ENCODE data around the gene PFDN5.
"Not testable (repeated sequence)": the region's sequence is repeated elsewhere in the genome, so short reads cannot be mapped to it uniquely, and the experiment has no call there.

The PFDN5 gene

DNA sequence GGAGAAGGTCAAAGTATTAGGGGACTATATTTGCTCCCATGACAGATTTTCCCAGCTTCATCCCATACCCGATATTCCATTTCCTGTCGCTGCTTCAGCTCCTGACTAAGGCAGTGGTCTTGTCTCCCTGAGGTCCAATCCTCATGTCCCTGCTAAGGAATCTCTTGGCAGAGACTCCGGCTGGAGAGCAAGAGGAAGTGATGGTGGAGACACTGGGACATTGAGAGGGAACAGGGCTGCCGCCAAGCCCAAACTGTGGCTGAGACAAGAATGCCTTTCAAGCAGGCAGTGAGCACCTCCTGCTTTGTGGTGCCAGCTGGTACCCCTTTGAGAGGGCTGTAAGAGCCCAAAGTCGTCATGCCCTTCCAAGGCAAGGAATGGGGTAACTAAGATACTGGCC is 35.3 kb downstream of the PFDN5 start:
- DNase-seq = no peak

DNA sequence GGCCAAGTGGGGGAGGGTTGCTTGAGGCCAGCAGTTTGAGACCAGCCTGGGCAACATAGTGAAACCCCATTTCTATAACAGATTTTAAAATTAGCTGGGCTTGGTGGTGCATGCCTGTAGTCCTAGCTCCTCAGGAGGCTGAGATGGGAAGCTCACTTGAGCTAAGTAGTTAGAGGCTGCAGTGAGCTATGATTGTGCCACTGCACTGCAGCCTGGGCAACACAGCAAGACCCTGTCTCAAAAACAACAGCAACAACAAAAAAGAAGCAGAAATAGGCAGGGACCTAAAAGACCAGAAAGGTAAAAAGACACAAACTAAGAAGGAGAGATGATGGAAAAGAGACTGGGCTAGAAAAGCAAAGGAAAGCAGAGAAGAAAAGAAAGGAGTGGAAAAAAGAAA is 37.0 kb downstream of the PFDN5 start:
- not testable (repeated sequence) for DNase-seq

DNA sequence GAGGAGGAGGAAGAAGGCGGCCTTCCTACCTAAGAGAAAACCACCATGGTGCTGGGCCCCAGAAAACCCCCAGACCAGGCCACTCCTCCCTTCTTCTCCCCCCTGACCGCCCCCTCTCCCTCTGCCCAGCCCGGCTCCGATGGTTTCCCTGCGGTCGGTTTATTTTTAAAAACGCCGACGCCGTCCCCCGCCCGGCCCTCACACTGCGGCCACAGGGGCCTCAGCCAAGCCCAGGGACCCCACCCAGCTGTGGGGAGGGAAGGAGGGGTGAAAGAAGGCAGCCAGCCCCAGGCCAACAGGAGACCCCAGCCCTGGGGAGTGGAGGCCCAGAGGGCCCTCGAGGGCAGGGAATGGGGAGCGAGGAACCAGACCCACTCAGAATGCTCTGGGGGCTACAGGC is 37.4 kb downstream of the PFDN5 start:
- DNase-seq = no peak

DNA sequence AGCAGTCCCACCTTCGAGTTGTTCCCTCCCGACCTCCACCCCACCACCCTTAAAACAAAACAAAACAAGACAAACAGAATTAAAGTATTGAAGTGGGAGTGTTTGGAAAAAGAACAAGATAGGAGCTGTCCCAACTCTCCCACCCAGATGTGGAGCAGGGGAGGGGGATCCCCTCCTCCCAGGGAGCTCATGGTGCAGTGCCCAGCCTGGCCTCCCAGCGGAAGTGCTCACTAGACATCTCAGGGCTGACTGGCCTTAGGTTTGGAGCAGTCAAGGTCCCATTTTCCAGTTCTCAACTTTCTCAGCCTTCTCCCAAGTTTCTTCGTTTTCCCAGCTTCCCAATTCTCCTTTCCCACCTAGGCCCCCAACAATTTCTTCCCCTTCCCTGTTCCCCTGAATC is 37.9 kb downstream of the PFDN5 start:
- DNase-seq = no peak

DNA sequence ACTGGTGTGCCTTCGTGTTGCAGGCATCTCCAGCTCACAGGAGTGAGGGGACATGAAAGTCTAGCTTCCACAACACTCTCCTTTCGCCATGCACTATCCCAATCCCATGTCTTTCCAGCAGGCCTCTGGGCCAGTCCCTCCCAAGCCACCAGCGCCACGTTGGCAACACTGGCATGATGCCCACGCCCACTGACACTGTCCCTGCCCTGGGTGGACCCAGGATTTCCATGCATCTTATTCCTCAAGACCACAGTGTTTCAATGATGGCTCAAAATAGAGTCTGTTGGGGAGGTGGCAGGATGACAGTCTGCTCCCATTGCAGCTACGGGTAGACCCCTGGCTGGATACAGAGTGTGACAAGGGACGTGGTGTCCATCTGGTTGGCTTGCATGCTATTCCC is 38.5 kb downstream of the PFDN5 start:
- no peak for DNase-seq

DNA sequence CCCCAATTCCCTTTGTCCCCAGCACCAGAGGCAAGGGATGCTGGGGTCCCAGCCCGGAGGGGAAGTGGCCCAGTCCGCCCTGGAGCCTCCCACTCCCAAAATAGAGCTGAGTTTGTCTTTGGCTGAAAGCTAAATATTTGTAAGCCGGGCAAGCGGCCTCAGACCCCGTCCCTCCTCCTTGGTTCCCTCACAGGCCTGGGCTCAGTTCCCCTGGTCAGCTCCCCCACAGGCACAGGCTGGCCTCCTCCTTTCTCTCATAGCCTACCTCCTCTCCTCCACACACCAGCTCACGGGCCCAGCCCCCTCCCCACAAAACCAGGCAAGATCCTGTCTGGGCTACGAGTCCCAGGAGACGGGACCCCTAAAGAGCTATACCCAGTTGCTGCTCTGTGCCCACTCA is 39.5 kb downstream of the PFDN5 start:
- DNase-seq = no peak

DNA sequence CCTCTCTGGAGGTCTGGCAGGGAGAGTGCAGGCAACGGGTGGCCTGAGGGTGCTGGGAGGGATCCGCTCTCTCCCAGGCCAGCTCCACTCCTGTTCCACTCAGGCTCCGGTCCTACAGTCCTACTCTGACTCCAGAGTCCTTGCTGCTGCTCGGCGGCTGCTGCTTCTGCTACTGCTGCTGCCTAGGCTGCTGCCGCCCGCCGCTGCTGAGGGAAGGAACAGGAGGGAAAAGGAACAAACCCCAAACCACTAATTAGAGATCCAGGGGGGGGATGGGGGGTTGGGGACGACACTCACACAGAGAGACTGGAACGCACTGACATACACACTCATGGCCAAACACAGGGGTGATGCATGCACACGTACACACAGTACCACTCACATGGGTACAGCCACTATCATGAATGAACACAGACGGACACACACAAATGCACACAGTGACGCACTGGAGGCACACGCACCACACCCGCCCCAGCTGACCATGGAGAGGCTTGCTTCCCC is 40.9 kb downstream of the PFDN5 start, which contains the start of gene SP7:
SP7 (minus strand) TSS at position 174 of the 501 bp plus-strand sequence. CDS start 708 bp downstream, outside the sequence.
- DNase-seq = no peak

DNA sequence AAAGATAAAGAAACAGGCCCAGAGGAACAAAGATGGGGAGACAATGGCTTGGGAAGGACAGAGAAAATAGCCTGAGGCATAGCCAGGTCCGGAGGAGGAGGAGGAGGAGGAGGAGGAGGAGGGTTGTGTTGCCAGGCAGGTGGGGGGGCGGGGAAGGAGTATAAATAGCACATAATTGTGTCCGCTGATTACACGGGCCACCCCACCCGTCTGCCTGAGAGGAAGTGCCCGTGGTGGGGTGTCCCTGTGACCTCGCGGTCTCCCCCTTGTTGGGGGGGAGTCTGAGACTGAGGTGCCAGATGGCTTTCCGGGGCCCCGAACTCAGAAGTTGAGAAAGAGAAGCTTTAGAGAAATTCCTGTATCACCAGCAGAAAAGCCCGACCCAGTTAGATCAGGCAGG is 42.7 kb downstream of the PFDN5 start:
- no peak for DNase-seq

DNA sequence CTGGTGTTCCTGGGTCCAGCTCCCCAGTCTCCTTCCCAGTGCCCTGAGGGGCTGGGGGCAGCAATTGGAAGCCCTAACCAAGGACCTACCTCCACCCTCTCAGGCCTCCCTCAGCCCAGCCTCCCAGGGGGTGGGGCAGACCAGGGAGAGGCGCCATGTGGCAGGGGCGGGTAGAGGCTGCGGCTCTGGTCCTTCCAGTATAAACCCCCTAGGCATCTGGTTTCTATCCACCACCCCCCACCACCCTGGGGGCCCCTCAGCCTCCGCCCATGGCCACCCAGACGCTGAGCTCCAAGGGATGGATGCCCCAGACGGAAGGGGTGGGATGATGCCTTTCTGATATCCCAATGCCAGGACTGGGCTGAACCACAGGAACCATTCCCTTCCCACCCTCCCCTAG is 43.6 kb downstream of the PFDN5 start:
- no peak for DNase-seq

DNA sequence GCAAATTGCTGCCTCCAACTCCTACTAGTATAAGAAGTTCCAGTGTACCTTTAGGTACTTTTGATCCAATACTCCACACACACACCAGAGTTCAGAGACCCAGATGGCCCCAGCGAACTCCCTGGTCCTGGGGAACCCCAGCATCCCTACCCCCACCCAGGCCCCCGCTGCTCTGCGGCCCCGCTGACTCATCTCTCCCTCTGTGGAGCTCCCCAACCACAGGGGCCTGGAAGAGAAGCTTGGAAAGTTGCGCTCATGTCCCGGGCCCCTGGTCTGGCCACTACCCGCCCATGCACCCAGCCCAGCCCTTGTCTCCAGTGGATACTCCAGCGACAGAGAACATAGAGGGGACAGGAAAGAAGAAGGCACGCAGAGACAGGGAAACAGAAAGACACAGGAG is 45.1 kb downstream of the PFDN5 start:
- DNase-seq = no peak

DNA sequence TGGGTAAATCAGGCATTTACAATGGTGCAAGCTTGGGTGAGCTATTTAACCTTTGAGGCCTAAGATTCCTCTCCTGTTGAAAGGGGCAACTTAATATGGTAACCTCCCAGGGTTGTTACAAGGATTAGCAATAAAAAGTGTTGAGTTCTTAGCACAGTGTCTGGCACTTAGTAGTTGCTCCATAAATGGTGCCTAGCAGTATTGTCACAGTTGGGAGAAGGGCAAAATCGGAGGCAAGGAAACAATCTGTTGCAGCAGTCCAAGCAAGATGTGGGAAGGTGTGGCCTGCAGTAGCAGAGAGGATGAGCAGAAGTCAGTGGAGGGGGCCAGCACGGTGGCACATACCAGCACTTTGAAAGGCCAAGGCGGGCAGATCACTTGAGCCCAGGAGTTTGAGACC is 48.1 kb downstream of the PFDN5 start:
- DNase-seq = no peak

DNA sequence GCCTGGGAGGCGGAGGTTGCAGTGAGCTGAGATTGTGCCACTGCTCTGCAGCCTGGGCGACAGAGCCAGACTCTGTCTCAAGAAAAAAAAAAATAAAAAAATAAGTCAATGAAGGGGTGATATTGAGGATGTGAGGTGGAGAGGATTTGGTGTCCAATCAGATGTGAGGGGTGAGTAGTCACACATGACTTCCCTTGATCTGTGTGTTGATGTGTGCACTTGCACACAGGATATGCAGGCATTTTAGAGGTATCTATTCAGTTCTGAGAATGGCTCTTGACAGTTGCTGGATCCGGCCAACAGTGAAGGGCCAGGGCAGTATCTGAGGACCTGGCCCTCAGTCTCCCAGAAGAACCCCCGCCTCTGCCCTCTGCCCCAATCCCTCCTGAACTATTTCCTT is 48.6 kb downstream of the PFDN5 start:
- no peak for DNase-seq

DNA sequence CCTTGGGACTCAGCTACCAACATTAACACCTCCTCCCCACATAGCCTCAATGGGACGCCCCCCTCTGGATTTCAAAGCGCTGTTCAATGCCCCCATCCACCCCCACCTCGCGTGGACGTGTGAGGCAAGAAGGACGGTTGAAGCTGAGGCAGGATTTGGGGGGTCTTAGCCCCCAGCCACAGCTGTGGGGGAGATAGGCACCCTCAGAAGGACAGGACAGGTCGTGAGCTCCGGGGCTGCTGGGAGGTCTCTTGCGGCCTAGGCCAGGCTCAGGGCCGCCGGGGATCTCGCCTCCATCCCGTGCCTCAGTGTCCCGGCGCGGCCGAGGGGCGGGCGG is 49.1 kb downstream of the PFDN5 start:
- DNase-seq = no peak

DNA sequence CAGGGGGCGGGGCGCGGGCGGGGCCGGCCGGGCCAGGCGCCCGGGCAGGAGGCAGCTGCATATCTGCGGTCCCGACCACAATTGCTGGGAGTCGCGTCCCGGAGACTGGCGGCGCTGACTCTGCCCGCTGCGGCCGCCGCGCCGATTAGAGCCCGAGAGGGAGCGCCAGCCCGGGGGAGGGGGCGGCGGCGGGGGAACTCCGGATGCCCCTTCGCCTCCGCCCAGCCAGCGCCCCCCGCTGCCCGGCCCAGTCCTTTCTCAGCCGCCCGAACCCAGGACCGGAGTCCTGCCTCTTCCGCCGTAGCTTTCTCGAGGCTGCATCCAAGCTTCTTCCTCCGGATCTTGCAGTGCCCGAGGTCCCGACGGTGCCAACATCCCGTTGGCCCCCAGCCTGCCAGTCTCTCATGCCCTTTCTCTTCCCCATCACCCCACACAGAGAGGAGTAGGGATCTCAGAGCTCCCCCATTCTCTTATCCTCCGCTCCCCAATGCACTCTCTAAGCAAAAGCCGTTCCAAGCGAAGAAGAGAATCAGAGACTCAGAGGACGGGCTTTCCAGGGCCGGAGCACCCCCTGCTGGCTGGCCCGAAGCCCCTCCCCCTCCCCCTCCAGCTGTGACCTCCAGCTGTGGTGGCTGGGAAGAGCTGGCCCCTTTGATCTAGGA is 49.6 kb downstream of the PFDN5 start:
- DNase-seq = peak; percentile 13

DNA sequence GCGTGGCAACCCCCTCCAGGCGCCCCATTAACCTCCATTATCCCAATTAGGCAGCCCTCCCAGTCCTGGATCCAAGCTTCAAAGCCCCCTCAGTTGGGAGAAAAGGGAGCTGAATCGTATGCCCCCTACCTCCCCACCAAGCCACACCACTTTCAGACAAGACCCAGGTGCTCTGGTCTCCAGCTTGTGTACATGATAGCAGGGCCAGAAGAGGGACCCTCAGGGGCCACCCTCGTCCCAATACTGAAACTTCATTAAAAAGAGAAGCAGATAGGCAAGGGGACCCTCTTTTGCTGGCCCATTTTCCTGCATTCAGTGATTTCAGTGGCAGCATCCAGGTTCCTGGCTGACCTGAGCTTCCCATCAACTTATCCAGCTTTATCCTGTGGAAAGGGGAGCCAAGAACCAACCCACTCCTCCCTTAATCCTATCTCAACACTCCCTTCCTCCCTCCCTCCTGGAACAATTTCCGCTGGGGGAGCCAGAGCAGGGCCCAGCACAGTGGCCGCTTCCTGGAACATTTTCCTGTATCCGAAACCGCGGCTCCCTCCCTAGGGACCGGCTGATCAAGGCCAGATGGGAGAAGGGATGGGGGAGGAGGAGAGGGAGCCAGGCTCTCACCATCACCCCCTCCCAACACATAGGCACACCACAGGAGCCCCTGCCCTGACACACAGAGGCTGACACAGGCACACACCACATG is 50.3 kb downstream of the PFDN5 start:
- DNase-seq = no peak

DNA sequence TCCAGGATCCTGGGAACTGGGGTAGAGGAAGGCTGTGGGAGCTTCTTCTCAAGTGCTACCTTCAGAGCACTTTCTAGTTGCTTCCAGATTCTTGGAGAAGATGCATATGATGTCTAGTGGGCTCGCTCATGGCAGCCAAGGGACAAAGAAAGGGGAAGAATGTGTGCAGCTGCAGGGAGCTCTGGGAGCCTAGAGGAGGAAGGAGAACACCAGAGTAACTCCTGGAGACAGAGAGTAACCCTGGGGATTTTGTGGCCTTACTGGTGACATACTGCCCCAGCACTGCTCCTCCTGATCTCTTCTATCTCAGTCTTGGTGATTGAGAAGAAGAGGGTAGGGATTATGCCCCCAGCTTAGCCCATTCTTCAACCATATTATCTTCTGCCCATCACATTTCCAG is 51.1 kb downstream of the PFDN5 start:
- no peak for DNase-seq

DNA sequence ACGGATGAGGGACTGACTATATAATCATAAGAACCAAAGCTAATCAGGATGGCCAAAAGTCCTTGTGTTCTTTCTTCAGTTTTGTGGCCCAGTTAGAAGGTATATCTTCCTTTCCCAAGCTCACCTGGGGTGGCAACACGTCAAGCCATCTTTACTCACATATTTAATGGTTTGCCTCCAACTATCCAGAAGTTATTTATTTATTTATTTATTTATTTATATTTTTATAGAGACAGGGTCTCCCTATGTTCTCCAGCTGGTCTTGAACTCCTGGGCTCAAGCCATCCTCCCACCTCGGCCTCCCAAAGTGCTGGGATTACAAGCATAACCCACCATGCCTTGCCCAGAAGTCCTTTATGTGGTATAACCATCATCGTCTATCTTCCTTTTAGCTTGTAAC is 52.6 kb downstream of the PFDN5 start:
- DNase-seq = no peak
